Raji (cell line): ENCODE results near the gene TAP1.

Experiments
- POLR2A ChIP-seq: IDR thresholded peaks from 2 replicates; pipeline ENCODE4 v1.6.1; 2011; ENCODE audit warnings: low read depth, low read length, control low read depth; ENCODE audit not compliant: insufficient read depth

The TAP1 gene

GRCh38 chr6:32868257-32868788, 14.8 kb upstream of the TAP1 start:
- no peak for TF ChIP-seq POLR2A

- TF ChIP-seq POLR2A = no peak
These were observed 14.2 kb upstream of the TAP1 start for GRCh38 chr6:32867554-32868256.

- peak; percentile 58; the same call in 1 of the 2 replicates for TF ChIP-seq POLR2A
These were observed 13.5 kb upstream of the TAP1 start for GRCh38 chr6:32867022-32867477.

GRCh38 chr6:32865724-32866443, 12.4 kb upstream of the TAP1 start:
- no peak for TF ChIP-seq POLR2A

- TF ChIP-seq POLR2A = no peak
These were observed 9.2 kb upstream of the TAP1 start for GRCh38 chr6:32862725-32863124.

- no peak for TF ChIP-seq POLR2A
These were observed 7.2 kb upstream of the TAP1 start for GRCh38 chr6:32860674-32861073.

- no peak for TF ChIP-seq POLR2A
These were observed 4.7 kb upstream of the TAP1 start for GRCh38 chr6:32858194-32858593.

GRCh38 chr6:32857156-32857891, 3.8 kb upstream of the TAP1 start:
- no peak for TF ChIP-seq POLR2A

GRCh38 chr6:32855467-32856174, 2.1 kb upstream of the TAP1 start:
- no peak for TF ChIP-seq POLR2A

GRCh38 chr6:32854376-32855178, 1.1 kb upstream of the TAP1 start:
- no peak; the same call in 1 of the 2 replicates for TF ChIP-seq POLR2A

GRCh38 chr6:32852844-32853540, 512 bp downstream of the TAP1 start:
- TF ChIP-seq POLR2A = no peak

GRCh38 chr6:32852018-32852843, 1.3 kb downstream of the TAP1 start:
- no peak for TF ChIP-seq POLR2A

- TF ChIP-seq POLR2A = no peak
These were observed 2.5 kb downstream of the TAP1 start for GRCh38 chr6:32851025-32851424.
